Prostate gland (tissue), 2 donors: ENCODE measurements around the gene TRIM56.

Experiments
- POLR2A ChIP-seq: fragments of 450-650 bp; IDR thresholded peaks from one replicate; pipeline ENCODE4 v1.6.1; 2016; ENCODE audit warnings: antibody characterized with exemption, mild to moderate bottlenecking
- TF ChIP-seq, protein P1 (sequence below), 4 experiments: fragments of 200-600 bp in 2 of 4; fragments of 450-650 bp in 2 of 4; sonication (generic) in 2 of 4; IDR thresholded peaks; 1 replicate in 3 of 4; 2 replicates in 1 of 4; pipeline ENCODE4 v1.5.1; 2016 to 2019; ENCODE audit warnings: antibody characterized with exemption in 4 of 4, mild to moderate bottlenecking in 2 of 4, moderate library complexity in 2 of 4

DNA sequence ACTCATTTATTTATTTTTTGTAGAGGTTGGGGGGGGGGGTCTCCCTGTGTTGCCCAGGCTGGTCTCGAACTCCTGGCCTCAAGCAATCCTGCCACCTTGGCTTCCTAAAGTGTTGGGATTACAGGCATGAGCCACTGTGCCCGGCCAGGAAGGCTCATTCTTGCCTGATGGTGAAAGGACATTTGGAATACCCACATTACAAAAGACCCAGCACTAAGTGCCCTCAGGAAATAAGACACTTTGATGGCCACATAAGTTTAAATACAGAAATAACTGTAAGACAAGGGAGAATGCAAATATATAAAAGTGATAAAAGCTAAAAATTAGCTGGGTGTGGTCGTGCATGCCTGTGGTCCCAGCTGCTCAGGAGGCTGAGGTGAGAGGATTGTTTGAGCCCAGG, 33.6 kb downstream of the TRIM56 start:
- TF ChIP-seq, protein P1, sequence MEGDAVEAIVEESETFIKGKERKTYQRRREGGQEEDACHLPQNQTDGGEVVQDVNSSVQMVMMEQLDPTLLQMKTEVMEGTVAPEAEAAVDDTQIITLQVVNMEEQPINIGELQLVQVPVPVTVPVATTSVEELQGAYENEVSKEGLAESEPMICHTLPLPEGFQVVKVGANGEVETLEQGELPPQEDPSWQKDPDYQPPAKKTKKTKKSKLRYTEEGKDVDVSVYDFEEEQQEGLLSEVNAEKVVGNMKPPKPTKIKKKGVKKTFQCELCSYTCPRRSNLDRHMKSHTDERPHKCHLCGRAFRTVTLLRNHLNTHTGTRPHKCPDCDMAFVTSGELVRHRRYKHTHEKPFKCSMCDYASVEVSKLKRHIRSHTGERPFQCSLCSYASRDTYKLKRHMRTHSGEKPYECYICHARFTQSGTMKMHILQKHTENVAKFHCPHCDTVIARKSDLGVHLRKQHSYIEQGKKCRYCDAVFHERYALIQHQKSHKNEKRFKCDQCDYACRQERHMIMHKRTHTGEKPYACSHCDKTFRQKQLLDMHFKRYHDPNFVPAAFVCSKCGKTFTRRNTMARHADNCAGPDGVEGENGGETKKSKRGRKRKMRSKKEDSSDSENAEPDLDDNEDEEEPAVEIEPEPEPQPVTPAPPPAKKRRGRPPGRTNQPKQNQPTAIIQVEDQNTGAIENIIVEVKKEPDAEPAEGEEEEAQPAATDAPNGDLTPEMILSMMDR (IDR thresholded peaks at IDR 0.05) = no peak
- TF ChIP-seq POLR2A = no peak
